ENCODE measurements around the gene NPHP4. TPM values are rescaled to one million over a fixed set of nuclear protein-coding genes. Genes with fewer than 3 reads are reported as not detected.

The NPHP4 gene
- total and polyA plus RNA-seq, 9 of the 15 experiments (the other 6 are each of a cell fraction or from before 2014, with no cell fraction given), result 0.52 to 26.2 (median 6.7) TPM

- 26% methylated on average over 12 of the region's 12 CpGs for WGBS (ENCODE audit: insufficient coverage, low coverage, missing lambda C conversion rate)
- in situ Hi-C loops (cut with MboI), result no loop called here
- intact Hi-C loops (cut with micrococcal nuclease), result no loop called here
- ChIA-PET CTCF (ENCODE audit: low intra/inter-chr PET ratio) (no interaction called here), POLR2A (interaction anchor here (0.5 to 1.1 kb wide), 2 partner anchors 17 to 258 kb away, joined by 3 read pairs; no protein-coding TSS in a partner anchor)
- Histone ChIP-seq H3K4me3 (no peak overlapping the region), H3K36me3 (ENCODE audit: control insufficient read depth, insufficient read depth, low read length) (no peaks in the 10 kb centered on the region), H3K9me3 (replicated peaks; ENCODE audit: control insufficient read depth, insufficient read depth, low read depth, low read length) (no peaks in the 10 kb centered on the region), H3K27me3 (ENCODE audit: control insufficient read depth in 2 of 2, insufficient read depth in 2 of 2, low read length in 2 of 2) (peaks cover 0 to 11% of the 10 kb centered on the region in 2 experiments; a peak in 2 of 5 replicates), H3K79me2 (ENCODE audit: control insufficient read depth, insufficient read depth, low read length) (no peaks in the 10 kb centered on the region), H4K20me1 (replicated peaks; ENCODE audit: control insufficient read depth, insufficient read depth, low read length) (peaks cover 51% of the 10 kb centered on the region), H2AFZ (ENCODE audit: low read depth, low read length) (no peak overlapping the region), H3K27ac (ENCODE audit: extremely low read depth, low read depth, low read length) (no peak overlapping the region), H3K4me2 (ENCODE audit: insufficient read depth, low read length) (no peak overlapping the region), H3K4me1 (replicated peaks in 1 of 2; ENCODE audit: control insufficient read depth in 2 of 2, insufficient read depth in 2 of 2, low read length in 2 of 2) (peaks cover 0 to 24% of the 10 kb centered on the region in 2 experiments; a peak in 2 of 5 replicates), H3K9ac (ENCODE audit: insufficient read depth in 1 of 2, low read depth in 2 of 2, low read length in 2 of 2) (0 out of 4 replicates have a peak overlapping the region, but pooled peaks of 1 of the 2 experiments have one; percentile 36), H3K9me1 (ENCODE audit: control insufficient read depth, insufficient read depth, low read length) (no peaks in the 10 kb centered on the region)
- peak in 1 of 3 experiments; percentile 31; a peak in 1 of 6 replicates for TF ChIP-seq CTCF (IDR thresholded peaks at IDR 0.05 in 2 of 3, conservative IDR thresholded peaks at IDR 0.05 in 1 of 3; ENCODE audit: insufficient read depth in 2 of 3, low read depth in 1 of 3, low read length in 3 of 3)
- TF ChIP-seq KDM5B (IDR thresholded peaks at IDR 0.05; ENCODE audit: insufficient replicate concordance, low read depth, low read length), result no peak
- TF ChIP-seq RAD21 (CRISPR knock-in tag; conservative IDR thresholded peaks at IDR 0.05 in 1 of 2, IDR thresholded peaks at IDR 0.05 in 1 of 2), result 0 out of 4 replicates have a peak, but pooled peaks of 1 of the 2 experiments have one; percentile 7
- DNase-seq (ENCODE audit: extremely low read depth in 1 of 4, low spot score in 3 of 4), result no peak
- 0 out of 3 replicates have a peak, but pooled peaks have one; percentile 14 for ATAC-seq
- no TSS peak for BruUV-seq (replicated peaks)
- no peak for FAIRE-seq
Observed at GRCh38 chr1:6035719-6036118, 43.5 kb upstream of the NPHP4 start.
